GM15510 (cell line): ENCODE measurements around the gene CCDC85C.

Source experiments
- POLR2A ChIP-seq: IDR thresholded peaks from 3 replicates; pipeline ENCODE4 v1.6.1; 2011; ENCODE audit warnings: borderline replicate concordance; ENCODE audit not compliant: insufficient read length; ENCODE audit errors: extremely low read depth

The CCDC85C gene

GRCh38 chr14:99461411-99462085 is 142.5 kb downstream of the CCDC85C start:
- no peak for TF ChIP-seq POLR2A

GRCh38 chr14:99460793-99461192 is 143.2 kb downstream of the CCDC85C start:
- TF ChIP-seq POLR2A = no peak

GRCh38 chr14:99459481-99460100 is 144.4 kb downstream of the CCDC85C start:
- no peak for TF ChIP-seq POLR2A

GRCh38 chr14:99454246-99454645 is 149.8 kb downstream of the CCDC85C start:
- TF ChIP-seq POLR2A = no peak

GRCh38 chr14:99452968-99453367 is 151.0 kb downstream of the CCDC85C start:
- no peak for TF ChIP-seq POLR2A

- TF ChIP-seq POLR2A = no peak
These were observed 152.8 kb downstream of the CCDC85C start for GRCh38 chr14:99451234-99451633.

- TF ChIP-seq POLR2A = no peak
These were observed 153.7 kb downstream of the CCDC85C start for GRCh38 chr14:99450266-99450665.
